Lung (tissue), 10 donors: ENCODE results near the gene PGA4. TPM values are rescaled to one million over a fixed set of nuclear protein-coding genes. Genes with fewer than 3 reads are reported as not detected.
A peak's percentile ranks its signal among the peaks of the same experiment; 100 is the strongest.
"Not testable (repeated sequence)": the region's sequence is repeated elsewhere in the genome, so short reads cannot be mapped to it uniquely, and the experiment has no call there.

Experiments used
- ATAC-seq: fragments of 200-7000 bp; cut with Tn5 transposase; one replicate; pipeline ENCODE4 v1.9.1; 2020; ENCODE audit warnings: moderate number of reproducible peaks; ENCODE audit not compliant: insufficient read depth, low FRiP score
- DNase-seq, 3 donors: peaks; one replicate each; pipeline ENCODE4 v3.0.0-alpha.2; 2013 to 2017
- H3K27ac ChIP-seq, 2 donors: one replicate each; pipeline ENCODE4 v1.5.1; 2013; ENCODE audit warnings: mild to moderate bottlenecking in 2 of 2, moderate library complexity in 2 of 2, control low read depth in 1 of 2, inconsistent platforms in 1 of 2, low read depth in 1 of 2, low read length in 1 of 2
- H3K27me3 ChIP-seq, 3 donors: one replicate each; pipeline ENCODE4 v1.5.1; 2013; ENCODE audit warnings: low read length in 2 of 3; ENCODE audit not compliant: control insufficient read depth in 3 of 3, insufficient read depth in 3 of 3
- H3K36me3 ChIP-seq, 4 donors: one replicate each; pipeline ENCODE4 v1.5.1; 2013; ENCODE audit warnings: low read length in 4 of 4, mild to moderate bottlenecking in 1 of 4, moderate library complexity in 1 of 4; ENCODE audit not compliant: control insufficient read depth in 4 of 4, insufficient read depth in 4 of 4
- H3K4me1 ChIP-seq, 5 donors: one replicate each; pipeline ENCODE4 v1.5.1; 2013; ENCODE audit warnings: low read length in 5 of 5, mild to moderate bottlenecking in 2 of 5, moderate library complexity in 1 of 5; ENCODE audit not compliant: control insufficient read depth in 5 of 5, insufficient read depth in 5 of 5
- H3K4me3 ChIP-seq: one replicate; pipeline ENCODE4 v1.5.1; 2013; ENCODE audit warnings: mild to moderate bottlenecking, control low read depth, moderate library complexity
- H3K9ac ChIP-seq, 2 donors: one replicate each; pipeline ENCODE4 v1.5.1; 2013; ENCODE audit warnings: low read length in 2 of 2, control low read depth in 1 of 2; ENCODE audit not compliant: insufficient read depth in 1 of 2
- H3K9me3 ChIP-seq, 4 donors: one replicate each; pipeline ENCODE4 v1.5.1; 2013; ENCODE audit warnings: low read length in 3 of 4, mild to moderate bottlenecking in 1 of 4, moderate library complexity in 1 of 4; ENCODE audit not compliant: control insufficient read depth in 4 of 4, insufficient read depth in 3 of 4
- WGBS, 2 donors: extraction: QIAGEN DNeasy Blood & Tissue Kit; methylation state at CpG; one replicate each; pipeline ENCODE4 v1.1.7; 2013; 5-methylcytosine and 5-hydroxymethylcytosine counted together
- polyA plus RNA-seq, 2 donors: library from polyadenylated mRNA; stranded (reverse); fragments of 200-250 nt; gene quantifications; one replicate each; pipeline ENCODE4 v1.2.1, GENCODE V29; 2013
- total RNA-seq, 2 donors: library from RNA; depleted of rRNA in 1 of 2; stranded (reverse); fragments of >200 nt in 1 of 2; gene quantifications; one replicate each; pipeline ENCODE4 v1.2.1, GENCODE V29; 2014 to 2021
- donor health status: Bipolar disorder and iron deficiency.
- donor health status: healthy.
- donor health status: DM: yes; HTN: yes; CAD: no.

Gene PGA4
- total and polyA plus RNA-seq, 4 donors = 1.6 to 1.8 (median 1.8) TPM; not detected in 1

DNA sequence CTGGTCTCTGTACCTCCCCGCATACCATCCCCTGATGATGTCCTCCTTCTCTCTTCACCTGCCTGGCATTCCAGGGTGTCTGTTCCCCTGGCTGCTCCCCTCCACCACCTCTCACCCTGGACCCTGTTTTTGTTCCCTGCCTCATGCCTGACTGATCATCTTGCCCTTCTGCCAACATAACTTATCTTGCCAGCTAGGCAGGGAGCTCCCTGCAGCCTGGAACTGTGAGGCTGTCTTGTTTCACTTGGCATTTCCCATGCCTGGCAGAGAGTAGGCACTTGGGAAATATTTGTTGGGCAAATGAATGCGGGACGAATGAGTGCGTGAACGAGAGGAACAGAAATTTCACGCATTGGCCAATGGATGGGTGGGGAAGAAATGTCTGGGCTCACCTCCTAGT lies 7.3 kb downstream of the PGA4 start:
- WGBS, 2 donors = no CpG with 5 or more reads among the region's 6 CpGs
- ATAC-seq, H3K4me1 ChIP-seq, H3K9me3 ChIP-seq, H3K27me3 ChIP-seq, H3K4me3 ChIP-seq, H3K36me3 ChIP-seq, DNase-seq, H3K9ac ChIP-seq, H3K27ac ChIP-seq: not testable (repeated sequence)

DNA sequence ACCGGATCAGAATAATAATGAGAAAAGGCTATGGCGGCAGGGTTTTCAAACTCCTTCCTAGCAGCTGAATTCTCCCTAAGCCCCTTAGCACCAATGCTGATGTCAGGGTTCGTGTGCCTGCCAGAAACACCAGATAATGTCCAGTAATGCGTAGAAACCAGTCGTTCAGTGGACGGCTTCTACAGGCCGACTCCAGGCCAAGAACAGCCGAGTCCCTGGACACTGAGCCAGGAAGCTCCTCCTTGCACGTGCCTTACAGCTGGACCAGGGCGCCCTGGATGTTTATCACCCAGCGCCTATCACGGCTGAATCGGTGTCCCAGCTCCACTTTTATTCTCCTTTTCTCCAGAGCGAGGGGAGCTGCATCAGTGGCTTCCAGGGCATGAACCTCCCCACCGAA lies 8.9 kb downstream of the PGA4 start:
- not testable (repeated sequence) for H3K27me3 ChIP-seq, H3K9me3 ChIP-seq, H3K36me3 ChIP-seq, H3K4me3 ChIP-seq, H3K9ac ChIP-seq, H3K4me1 ChIP-seq, H3K27ac ChIP-seq, ATAC-seq, DNase-seq
- no CpG with 5 or more reads among the region's 15 CpGs for WGBS, 2 donors

DNA sequence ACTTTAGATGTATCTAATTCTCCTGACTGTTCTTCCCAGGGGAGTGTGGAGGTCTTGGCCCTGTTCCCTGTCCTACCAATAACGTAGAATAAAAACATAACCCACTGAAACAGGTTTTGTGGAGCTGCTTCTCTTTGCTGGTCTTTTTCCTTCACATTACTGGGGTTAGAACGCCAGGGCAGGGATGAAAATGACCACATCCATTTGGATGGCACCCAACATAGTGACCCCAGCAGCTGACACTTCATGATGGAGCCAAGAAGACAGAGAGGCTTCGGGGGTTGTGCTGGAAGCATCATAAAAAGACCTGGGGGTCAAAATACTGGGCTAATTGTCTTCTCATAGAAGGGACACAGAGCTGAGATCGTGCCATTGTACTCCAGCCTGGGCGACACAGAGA lies 9.4 kb downstream of the PGA4 start:
- WGBS, 2 donors = 100% methylated on average over 1 of the region's 5 CpGs; no CpG with 5 or more reads in 1 of the 2 donors
- ATAC-seq, H3K4me1 ChIP-seq, DNase-seq, H3K4me3 ChIP-seq, H3K27ac ChIP-seq, H3K9me3 ChIP-seq, H3K9ac ChIP-seq, H3K27me3 ChIP-seq, H3K36me3 ChIP-seq: not testable (repeated sequence)

DNA sequence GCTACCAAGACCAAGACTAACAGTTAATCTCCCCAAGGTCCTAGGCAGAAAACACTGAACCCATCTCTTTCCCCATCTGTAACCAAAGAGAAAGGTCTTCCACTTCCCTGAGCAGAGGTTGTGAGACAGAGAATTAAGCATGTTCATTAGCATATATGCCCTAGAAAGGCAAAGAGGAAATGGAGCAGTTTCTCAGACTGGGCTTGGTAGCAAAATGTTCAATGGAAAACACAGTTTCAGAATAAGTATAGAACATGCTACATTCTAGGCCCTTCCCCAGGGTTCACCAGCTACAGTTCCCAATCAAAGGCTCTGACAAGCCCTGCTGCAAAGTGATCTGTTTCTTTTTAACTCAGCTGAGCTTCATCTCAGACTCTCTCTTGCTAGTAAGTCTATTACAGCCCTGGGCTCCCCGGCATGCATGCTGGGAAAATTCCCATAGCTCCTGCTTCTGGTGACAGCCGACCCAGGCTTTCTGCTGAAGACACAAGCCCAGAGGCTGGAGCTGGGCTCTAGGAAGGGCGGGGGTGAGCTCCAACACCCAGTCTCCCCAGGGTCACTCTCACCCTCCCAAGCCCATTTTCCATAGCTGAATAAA lies 10.5 kb downstream of the PGA4 start:
- not testable (repeated sequence) for H3K9me3 ChIP-seq, H3K9ac ChIP-seq, DNase-seq, ATAC-seq, H3K4me1 ChIP-seq, H3K4me3 ChIP-seq, H3K27me3 ChIP-seq, H3K36me3 ChIP-seq, H3K27ac ChIP-seq
- WGBS, 2 donors = no CpG with 5 or more reads among the region's 3 CpGs

DNA sequence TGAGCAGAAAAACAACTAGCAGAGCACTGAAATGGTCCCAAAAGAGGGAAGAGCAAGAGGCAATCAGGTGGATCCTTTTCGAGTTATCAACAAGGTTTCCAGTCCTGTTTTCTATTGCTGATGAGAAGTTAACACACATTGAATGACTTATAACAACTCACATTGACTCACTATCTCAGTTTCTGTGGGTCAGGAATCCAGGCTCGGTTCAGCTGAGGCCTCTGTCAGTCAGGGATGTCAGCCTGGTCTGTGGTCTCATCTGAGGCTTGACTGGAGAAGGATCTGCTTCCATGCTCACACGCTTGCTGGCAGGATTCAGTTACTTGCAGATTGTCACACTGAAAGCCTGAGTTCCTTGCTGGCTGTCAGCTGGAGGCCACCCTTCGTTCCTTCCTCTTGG lies 15.0 kb downstream of the PGA4 start:
- not testable (repeated sequence) for H3K9ac ChIP-seq, DNase-seq, H3K36me3 ChIP-seq, H3K4me3 ChIP-seq, H3K27ac ChIP-seq, ATAC-seq, H3K9me3 ChIP-seq, H3K4me1 ChIP-seq, H3K27me3 ChIP-seq
- no CpG with 5 or more reads among the region's 4 CpGs for WGBS, 2 donors

DNA sequence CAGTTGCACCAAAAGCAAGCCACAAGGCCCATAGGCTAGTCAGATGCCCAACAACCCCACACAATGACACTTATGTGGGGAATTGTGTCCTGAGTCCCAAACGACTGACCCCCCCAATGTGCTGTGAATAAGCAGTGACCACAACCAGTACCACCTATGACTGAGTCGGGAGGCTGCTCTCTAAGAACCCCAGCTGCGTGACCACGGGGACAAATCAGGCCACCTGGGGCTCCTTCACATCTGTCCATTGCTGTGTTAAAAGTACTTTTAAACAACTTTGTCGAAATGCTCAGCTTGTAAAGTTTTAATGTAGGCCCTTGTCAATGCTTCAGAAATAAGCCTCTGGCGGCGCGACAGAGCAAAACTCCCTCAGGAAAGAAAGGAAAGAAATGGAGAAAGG lies 18.1 kb downstream of the PGA4 start:
- H3K4me3 ChIP-seq, H3K9me3 ChIP-seq, H3K27me3 ChIP-seq, H3K27ac ChIP-seq, DNase-seq, H3K9ac ChIP-seq, ATAC-seq, H3K4me1 ChIP-seq, H3K36me3 ChIP-seq: not testable (repeated sequence)
- 67 to 78% methylated on average over 8 of the region's 8 CpGs for WGBS, 2 donors

DNA sequence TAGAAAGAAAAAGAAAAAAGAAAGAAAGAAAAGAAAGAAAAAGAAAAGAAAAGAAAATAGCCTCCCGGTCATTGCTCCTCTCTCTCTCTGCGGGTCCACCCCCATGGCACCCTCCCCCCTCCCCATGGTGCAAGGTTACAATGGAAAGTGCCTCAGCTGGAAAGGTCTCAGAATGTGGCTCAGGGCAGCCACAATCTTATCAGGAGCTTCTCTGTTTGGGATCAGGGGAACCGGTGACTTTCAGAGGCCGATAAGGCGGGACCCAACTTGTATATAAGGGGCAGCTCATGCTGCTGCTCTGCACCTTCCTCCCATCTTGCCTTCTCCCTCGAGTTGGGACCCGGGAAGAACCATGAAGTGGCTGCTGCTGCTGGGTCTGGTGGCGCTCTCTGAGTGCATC lies 18.7 kb downstream of the PGA4 start, which contains the start of gene PGA5:
Gene PGA5, plus strand, starts transcription at position 301 of the 400 bp plus-strand sequence. Its CDS starts 52 bp downstream, at position 353.
- not testable (repeated sequence) for H3K36me3 ChIP-seq, ATAC-seq, H3K4me1 ChIP-seq, H3K9ac ChIP-seq, DNase-seq, H3K9me3 ChIP-seq, H3K27ac ChIP-seq, H3K4me3 ChIP-seq, H3K27me3 ChIP-seq
- WGBS, 2 donors = no CpG with 5 or more reads among the region's 8 CpGs

DNA sequence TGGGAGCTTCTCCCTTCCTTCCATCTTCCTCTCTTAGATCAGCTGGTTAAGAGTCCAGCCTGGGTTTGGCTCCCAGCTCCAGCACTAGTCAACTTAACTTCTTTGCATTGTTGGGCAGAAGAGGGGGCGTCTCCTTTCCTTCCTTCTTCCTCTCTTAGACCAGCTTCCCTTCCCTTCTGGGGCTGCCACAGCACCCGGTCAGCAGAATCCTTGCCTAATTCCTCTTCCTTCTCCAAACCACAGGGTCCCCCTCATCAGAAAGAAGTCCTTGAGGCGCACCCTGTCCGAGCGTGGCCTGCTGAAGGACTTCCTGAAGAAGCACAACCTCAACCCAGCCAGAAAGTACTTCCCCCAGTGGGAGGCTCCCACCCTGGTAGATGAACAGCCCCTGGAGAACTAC lies 19.4 kb downstream of the PGA4 start:
- H3K4me3 ChIP-seq, H3K27me3 ChIP-seq, H3K9ac ChIP-seq, H3K36me3 ChIP-seq, H3K4me1 ChIP-seq, H3K9me3 ChIP-seq, DNase-seq, H3K27ac ChIP-seq: not testable (repeated sequence)
- peak; percentile 41 for ATAC-seq
- whole genome bisulfite sequencing, 2 donors = no CpG with 5 or more reads among the region's 5 CpGs
